Ectodermal cell (in vitro differentiated cells): ENCODE data around the gene CASKIN1.

ENCODE experiments used
- H3K27ac ChIP-seq: 2 replicates; pipeline ENCODE4 v1.7.0; 2013; ENCODE audit warnings: mild to moderate bottlenecking, low read depth, low read length; ENCODE audit not compliant: insufficient read depth, poor library complexity, severe bottlenecking
- H3K27me3 ChIP-seq: 2 replicates; pipeline ENCODE4 v1.7.0; 2013; ENCODE audit warnings: mild to moderate bottlenecking, low read length; ENCODE audit not compliant: insufficient read depth, control insufficient read depth, poor library complexity, severe bottlenecking
- H3K36me3 ChIP-seq: one replicate; pipeline ENCODE4 v1.7.0; 2013; ENCODE audit warnings: low read length; ENCODE audit not compliant: control insufficient read depth, insufficient read depth
- H3K4me1 ChIP-seq: one replicate; pipeline ENCODE4 v1.7.0; 2013; ENCODE audit warnings: low read length; ENCODE audit not compliant: control insufficient read depth, insufficient read depth
- H3K4me3 ChIP-seq: 2 replicates; pipeline ENCODE4 v1.7.0; 2013; ENCODE audit warnings: low read depth, low read length, control low read depth; ENCODE audit not compliant: insufficient read depth
- H3K9me3 ChIP-seq: 2 replicates; pipeline ENCODE4 v1.7.0; 2013; ENCODE audit warnings: mild to moderate bottlenecking, low read length, moderate library complexity; ENCODE audit not compliant: control insufficient read depth
- WGBS, 2 experiments: methylation state at CpG; one replicate each; pipeline ENCODE4 v1.1.7; 2013; ENCODE audit warnings: missing lambda C conversion rate in 2 of 2; 5-methylcytosine and 5-hydroxymethylcytosine counted together

Gene CASKIN1

GRCh38 chr16:2166263-2167067, 29.9 kb downstream of the CASKIN1 start:
- WGBS, 2 experiments: 95 to 96% methylated on average over 17 of the region's 17 CpGs
- H3K27me3 ChIP-seq: no peaks in the 10 kb centered on the region
- no peak overlapping the region for H3K27ac ChIP-seq
- H3K36me3 ChIP-seq: peaks cover 9% of the 10 kb centered on the region
- no peak overlapping the region for H3K4me3 ChIP-seq
- no peaks in the 10 kb centered on the region for H3K4me1 ChIP-seq
- no peaks in the 10 kb centered on the region for H3K9me3 ChIP-seq

- peaks cover 9% of the 10 kb centered on the region for H3K36me3 ChIP-seq
- no peaks in the 10 kb centered on the region for H3K27me3 ChIP-seq
- H3K4me3 ChIP-seq: no peak overlapping the region
- 95 to 97% methylated on average over 12 of the region's 12 CpGs for WGBS, 2 experiments
- H3K27ac ChIP-seq: no peak overlapping the region
- H3K9me3 ChIP-seq: no peaks in the 10 kb centered on the region
- H3K4me1 ChIP-seq: peaks cover 4% of the 10 kb centered on the region
Observed at GRCh38 chr16:2165861-2166260, 30.5 kb downstream of the CASKIN1 start.

GRCh38 chr16:2163211-2163881, 33.1 kb downstream of the CASKIN1 start:
- H3K9me3 ChIP-seq: no peaks in the 10 kb centered on the region
- peaks cover 7% of the 10 kb centered on the region for H3K36me3 ChIP-seq
- H3K4me3 ChIP-seq: no peak overlapping the region
- H3K4me1 ChIP-seq: peaks cover 27% of the 10 kb centered on the region
- H3K27ac ChIP-seq: no peak overlapping the region
- 96% methylated on average over 26 of the region's 26 CpGs for WGBS, 2 experiments
- no peaks in the 10 kb centered on the region for H3K27me3 ChIP-seq

- 91 to 93% methylated on average over 13 of the region's 13 CpGs for WGBS, 2 experiments
- no peak overlapping the region for H3K27ac ChIP-seq
- H3K4me1 ChIP-seq: peaks cover 31% of the 10 kb centered on the region
- no peaks in the 10 kb centered on the region for H3K9me3 ChIP-seq
- no peak overlapping the region for H3K4me3 ChIP-seq
- peaks cover 7% of the 10 kb centered on the region for H3K36me3 ChIP-seq
- no peaks in the 10 kb centered on the region for H3K27me3 ChIP-seq
Observed at GRCh38 chr16:2162676-2163118, 33.7 kb downstream of the CASKIN1 start.

- Histone ChIP-seq H3K36me3 (peaks cover 7% of the 10 kb centered on the region), H3K27ac (no peak overlapping the region)
- WGBS, 2 experiments: 96% methylated on average over 10 of the region's 10 CpGs
Observed at GRCh38 chr16:2161911-2162310, 34.5 kb downstream of the CASKIN1 start.

GRCh38 chr16:2160915-2161551, 35.4 kb downstream of the CASKIN1 start:
- Histone ChIP-seq H3K9me3 (no peaks in the 10 kb centered on the region), H3K4me1 (peaks cover 39% of the 10 kb centered on the region), H3K36me3 (peaks cover 6% of the 10 kb centered on the region), H3K4me3 (no peak overlapping the region), H3K27me3 (no peaks in the 10 kb centered on the region), H3K27ac (peak overlapping the region; percentile 8)
- 69 to 73% methylated on average over 19 to 20 of the region's 20 CpGs for WGBS, 2 experiments

More at GRCh38 chr16:2161911-2162310, 34.5 kb downstream of the CASKIN1 start:
- Histone ChIP-seq H3K4me3 (no peak overlapping the region), H3K27me3 (no peaks in the 10 kb centered on the region), H3K9me3 (no peaks in the 10 kb centered on the region), H3K4me1 (peaks cover 35% of the 10 kb centered on the region)

GRCh38 chr16:2159175-2159838, 37.1 kb downstream of the CASKIN1 start:
- Histone ChIP-seq H3K27me3 (no peaks in the 10 kb centered on the region), H3K9me3 (no peaks in the 10 kb centered on the region), H3K4me1 (peaks cover 39% of the 10 kb centered on the region), H3K36me3 (no peaks in the 10 kb centered on the region), H3K27ac (no peak overlapping the region), H3K4me3 (no peak overlapping the region)
- WGBS, 2 experiments: 78 to 82% methylated on average over 24 of the region's 24 CpGs

- Histone ChIP-seq H3K27me3 (no peaks in the 10 kb centered on the region), H3K36me3 (peaks cover 4% of the 10 kb centered on the region), H3K4me1 (peaks cover 45% of the 10 kb centered on the region), H3K9me3 (no peaks in the 10 kb centered on the region), H3K27ac (no peak overlapping the region), H3K4me3 (no peak overlapping the region)
- 92 to 93% methylated on average over 15 of the region's 15 CpGs for WGBS, 2 experiments
Observed at GRCh38 chr16:2158262-2158638, 38.2 kb downstream of the CASKIN1 start.

GRCh38 chr16:2157480-2158261, 38.7 kb downstream of the CASKIN1 start:
- peaks cover 4% of the 10 kb centered on the region for H3K36me3 ChIP-seq
- peaks cover 49% of the 10 kb centered on the region for H3K4me1 ChIP-seq

More at GRCh38 chr16:2157480-2158261, 38.7 kb downstream of the CASKIN1 start:
- Histone ChIP-seq H3K4me3 (no peak overlapping the region), H3K27me3 (no peaks in the 10 kb centered on the region), H3K9me3 (no peaks in the 10 kb centered on the region), H3K27ac (no peak overlapping the region)
- WGBS, 2 experiments: 93 to 94% methylated on average over 27 of the region's 27 CpGs
